Esophagus squamous epithelium (tissue), 4 donors: ENCODE measurements around the gene RFC1.

Source experiments
- CTCF ChIP-seq, 6 experiments: fragments of 450-650 bp in 4 of 6; fragments of 200-600 bp in 2 of 6; sonication (generic) in 2 of 6; IDR thresholded peaks; one replicate each; pipeline ENCODE4 v1.5.1; 2016 to 2019; ENCODE audit warnings: antibody characterized with exemption in 6 of 6, mild to moderate bottlenecking in 4 of 6, moderate library complexity in 4 of 6
- POLR2A ChIP-seq, 4 donors: fragments of 450-650 bp; IDR thresholded peaks; one replicate each; pipeline ENCODE4 v1.6.1; 2017; ENCODE audit warnings: antibody characterized with exemption in 4 of 4, mild to moderate bottlenecking in 4 of 4, moderate library complexity in 3 of 4

GRCh38 chr4:39341075-39341725, 25.0 kb downstream of the RFC1 start:
- TF ChIP-seq POLR2A (IDR thresholded peaks at IDR 0.05) (no peak), CTCF (IDR thresholded peaks at IDR 0.05) (no peak)
